Activated CD8-positive, alpha-beta T cell treated with anti-CD3 and anti-CD28 coated beads for 36 hours (primary cell): Measurements from ENCODE around the gene IGFBP6. TPM values are rescaled to one million over a fixed set of nuclear protein-coding genes. Genes with fewer than 3 reads are reported as not detected.

ENCODE experiments used
- ATAC-seq: fragments of 200-7000 bp; cut with Tn5 transposase; one replicate; pipeline ENCODE4 v1.10.0; 2021; ENCODE audit warnings: mild to moderate bottlenecking, moderate library complexity
- CTCF ChIA-PET: fragments of 350-600 bp; sonication (Branson Sonifier 250); formaldehyde crosslinking; loops from one replicate; lab custom pipeline; 2021; ENCODE audit warnings: antibody characterized with exemption; lab: Charles Lee
- POLR2A ChIA-PET: fragments of 350-600 bp; sonication (Branson Sonifier 250); formaldehyde crosslinking; loops from one replicate; lab custom pipeline; 2021; ENCODE audit warnings: antibody characterized with exemption; lab: Charles Lee
- DNase-seq: peaks from one replicate; pipeline ENCODE4 v3.0.0-alpha.2; 2020
- H3K27ac Mint-ChIP-seq: one replicate; pipeline ENCODE4 v1.8.0; 2021; ENCODE audit warnings: mild to moderate bottlenecking, mixed read lengths
- H3K27me3 Mint-ChIP-seq: one replicate; pipeline ENCODE4 v1.8.0; 2021; ENCODE audit warnings: mixed read lengths
- H3K36me3 Mint-ChIP-seq: one replicate; pipeline ENCODE4 v1.8.0; 2021; ENCODE audit warnings: low read depth, mixed read lengths
- H3K4me1 Mint-ChIP-seq: one replicate; pipeline ENCODE4 v1.8.0; 2021; ENCODE audit warnings: low read depth, mixed read lengths
- H3K4me3 Mint-ChIP-seq: one replicate; pipeline ENCODE4 v1.8.0; 2021; ENCODE audit warnings: mild to moderate bottlenecking, moderate library complexity, mixed read lengths
- H3K9me3 Mint-ChIP-seq: one replicate; pipeline ENCODE4 v1.8.0; 2021; ENCODE audit warnings: mixed read lengths
- intact Hi-C: fragments of 100-400 bp; cut with micrococcal nuclease; formaldehyde crosslinking; loops from one replicate; pipeline ENCODE4 v1.10.0; 2022
- total RNA-seq, 2 experiments: library from RNA; stranded (reverse); gene quantifications; one replicate each; pipeline ENCODE4 v1.2.3, GENCODE V29; 2021
- TF ChIP-seq, protein P1 (sequence below): fragments of 200-600 bp; IDR thresholded peaks from one replicate; pipeline ENCODE4 v1.8.0; 2022; ENCODE audit warnings: antibody characterized with exemption, mild to moderate bottlenecking

Gene IGFBP6
- total RNA-seq, 2 experiments from 2014 or later, result 2.0 to 2.3 TPM

GRCh38 chr12:53131844-53132243 is 34.4 kb downstream of the IGFBP6 start:
- no peaks in the 10 kb centered on the region for H3K9me3 Mint-ChIP-seq
- ChIA-PET POLR2A (no interaction called here), CTCF (interaction anchor here (3.1 kb wide), 1 partner anchor 66 kb away, joined by 11 read pairs; no protein-coding TSS in a partner anchor)
- H3K4me1 Mint-ChIP-seq, result no peaks in the 10 kb centered on the region
- TF ChIP-seq, protein P1, sequence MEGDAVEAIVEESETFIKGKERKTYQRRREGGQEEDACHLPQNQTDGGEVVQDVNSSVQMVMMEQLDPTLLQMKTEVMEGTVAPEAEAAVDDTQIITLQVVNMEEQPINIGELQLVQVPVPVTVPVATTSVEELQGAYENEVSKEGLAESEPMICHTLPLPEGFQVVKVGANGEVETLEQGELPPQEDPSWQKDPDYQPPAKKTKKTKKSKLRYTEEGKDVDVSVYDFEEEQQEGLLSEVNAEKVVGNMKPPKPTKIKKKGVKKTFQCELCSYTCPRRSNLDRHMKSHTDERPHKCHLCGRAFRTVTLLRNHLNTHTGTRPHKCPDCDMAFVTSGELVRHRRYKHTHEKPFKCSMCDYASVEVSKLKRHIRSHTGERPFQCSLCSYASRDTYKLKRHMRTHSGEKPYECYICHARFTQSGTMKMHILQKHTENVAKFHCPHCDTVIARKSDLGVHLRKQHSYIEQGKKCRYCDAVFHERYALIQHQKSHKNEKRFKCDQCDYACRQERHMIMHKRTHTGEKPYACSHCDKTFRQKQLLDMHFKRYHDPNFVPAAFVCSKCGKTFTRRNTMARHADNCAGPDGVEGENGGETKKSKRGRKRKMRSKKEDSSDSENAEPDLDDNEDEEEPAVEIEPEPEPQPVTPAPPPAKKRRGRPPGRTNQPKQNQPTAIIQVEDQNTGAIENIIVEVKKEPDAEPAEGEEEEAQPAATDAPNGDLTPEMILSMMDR, result no peak
- H3K27me3 Mint-ChIP-seq, result no peaks in the 10 kb centered on the region
- intact Hi-C loops, result no loop called here
- DNase-seq, result no peak
- no peak for ATAC-seq
- H3K27ac Mint-ChIP-seq, result no peak overlapping the region
- no peaks in the 10 kb centered on the region for H3K36me3 Mint-ChIP-seq
- H3K4me3 Mint-ChIP-seq, result no peak overlapping the region

GRCh38 chr12:53133722-53134121 is 36.3 kb downstream of the IGFBP6 start:
- Mint-ChIP-seq H3K36me3 (no peaks in the 10 kb centered on the region), H3K4me3 (no peak overlapping the region), H3K4me1 (no peaks in the 10 kb centered on the region), H3K9me3 (peaks cover 4% of the 10 kb centered on the region), H3K27ac (no peak overlapping the region), H3K27me3 (no peaks in the 10 kb centered on the region)
- DNase-seq (no peak), ATAC-seq (no peak)
- CTCF ChIA-PET, result interaction anchor here (1.3 to 3.1 kb wide), 2 partner anchors 35 to 67 kb away, joined by 3 to 11 read pairs; no protein-coding TSS in a partner anchor
- POLR2A ChIA-PET, result no interaction called here
- intact Hi-C loops, result no loop called here
- TF ChIP-seq, protein P1, result no peak

- Mint-ChIP-seq H3K9me3 (peaks cover 2% of the 10 kb centered on the region), H3K27me3 (no peaks in the 10 kb centered on the region), H3K27ac (no peak overlapping the region), H3K36me3 (no peaks in the 10 kb centered on the region), H3K4me3 (no peak overlapping the region), H3K4me1 (no peaks in the 10 kb centered on the region)
- ATAC-seq (no peak), DNase-seq (no peak)
- TF ChIP-seq, protein P1, result no peak
- ChIA-PET CTCF (no interaction called here), POLR2A (no interaction called here)
- intact Hi-C loops, result no loop called here
Observed at GRCh38 chr12:53143355-53143754, 45.9 kb downstream of the IGFBP6 start.

GRCh38 chr12:53145383-53146260 is 48.2 kb downstream of the IGFBP6 start:
- ATAC-seq, result no peak
- CTCF ChIA-PET, result interaction anchor here (0.7 to 1.0 kb wide), 3 partner anchors 14 to 199 kb away, joined by 3 read pairs; no protein-coding TSS in a partner anchor
- no peaks in the 10 kb centered on the region for H3K9me3 Mint-ChIP-seq
- DNase-seq, result no peak
- POLR2A ChIA-PET, result no interaction called here
- H3K27ac Mint-ChIP-seq, result no peak overlapping the region
- intact Hi-C loops, result no loop called here
- no peaks in the 10 kb centered on the region for H3K4me1 Mint-ChIP-seq
- TF ChIP-seq, protein P1, result no peak
- no peak overlapping the region for H3K4me3 Mint-ChIP-seq
- no peaks in the 10 kb centered on the region for H3K27me3 Mint-ChIP-seq
- no peaks in the 10 kb centered on the region for H3K36me3 Mint-ChIP-seq

- no peak for ATAC-seq
- CTCF ChIA-PET, result no interaction called here
Observed at GRCh38 chr12:53147181-53147580, 49.7 kb downstream of the IGFBP6 start.

More at GRCh38 chr12:53147181-53147580, 49.7 kb downstream of the IGFBP6 start:
- Mint-ChIP-seq H3K4me1 (no peaks in the 10 kb centered on the region), H3K36me3 (no peaks in the 10 kb centered on the region), H3K27me3 (no peaks in the 10 kb centered on the region), H3K9me3 (no peaks in the 10 kb centered on the region), H3K27ac (no peak overlapping the region), H3K4me3 (no peak overlapping the region)
- intact Hi-C loops, result no loop called here
- POLR2A ChIA-PET, result no interaction called here
- no peak for DNase-seq
- TF ChIP-seq, protein P1, result no peak
